ENCODE results near the gene GRAMD2B.

DNA sequence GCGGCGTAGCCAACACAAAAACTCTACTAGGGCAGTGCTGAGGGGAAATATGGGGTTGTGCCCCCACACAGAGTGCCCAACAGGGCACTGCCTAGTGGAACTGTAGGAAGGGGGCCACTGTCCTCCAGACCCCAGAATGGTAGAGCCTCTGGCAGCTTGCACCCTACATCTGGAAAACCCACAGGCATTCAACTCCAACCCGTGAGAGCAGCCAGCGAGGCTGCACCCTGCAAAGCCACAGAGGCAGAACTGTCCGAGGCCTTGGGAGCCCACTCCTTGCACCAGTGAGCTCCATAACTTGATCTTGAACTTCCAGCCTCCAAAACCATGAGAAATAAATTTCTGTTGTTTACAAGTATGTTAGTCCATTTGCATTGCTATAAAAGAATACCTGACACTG is 27.7 kb downstream of the GRAMD2B start:
- TF ChIP-seq, protein P1, sequence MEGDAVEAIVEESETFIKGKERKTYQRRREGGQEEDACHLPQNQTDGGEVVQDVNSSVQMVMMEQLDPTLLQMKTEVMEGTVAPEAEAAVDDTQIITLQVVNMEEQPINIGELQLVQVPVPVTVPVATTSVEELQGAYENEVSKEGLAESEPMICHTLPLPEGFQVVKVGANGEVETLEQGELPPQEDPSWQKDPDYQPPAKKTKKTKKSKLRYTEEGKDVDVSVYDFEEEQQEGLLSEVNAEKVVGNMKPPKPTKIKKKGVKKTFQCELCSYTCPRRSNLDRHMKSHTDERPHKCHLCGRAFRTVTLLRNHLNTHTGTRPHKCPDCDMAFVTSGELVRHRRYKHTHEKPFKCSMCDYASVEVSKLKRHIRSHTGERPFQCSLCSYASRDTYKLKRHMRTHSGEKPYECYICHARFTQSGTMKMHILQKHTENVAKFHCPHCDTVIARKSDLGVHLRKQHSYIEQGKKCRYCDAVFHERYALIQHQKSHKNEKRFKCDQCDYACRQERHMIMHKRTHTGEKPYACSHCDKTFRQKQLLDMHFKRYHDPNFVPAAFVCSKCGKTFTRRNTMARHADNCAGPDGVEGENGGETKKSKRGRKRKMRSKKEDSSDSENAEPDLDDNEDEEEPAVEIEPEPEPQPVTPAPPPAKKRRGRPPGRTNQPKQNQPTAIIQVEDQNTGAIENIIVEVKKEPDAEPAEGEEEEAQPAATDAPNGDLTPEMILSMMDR (IDR thresholded peaks at IDR 0.05): no peak
- TF ChIP-seq EZH2phosphoT487 (IDR thresholded peaks at IDR 0.05): no peak
